IMR-90 (cell line): ENCODE results near the gene BPI. TPM values are rescaled to one million over a fixed set of nuclear protein-coding genes. Genes with fewer than 3 reads are reported as not detected.

Experiments
- ATAC-seq: fragments of 200-7000 bp; cut with Tn5 transposase; 2 replicates; pipeline ENCODE4 v1.9.1; 2020; ENCODE audit warnings: low read depth, mild to moderate bottlenecking, moderate library complexity
- BruUV-seq: library from RNA; stranded (reverse); fragments of 400-500 nt; replicated peaks from 2 replicates; lab custom pipeline; 2021; lab: Mats Ljungman, UMichigan
- CTCF ChIA-PET: fragments of 300-600 bp; formaldehyde crosslinking; extraction: SDS; loops from one replicate; lab custom pipeline; 2021; ENCODE audit warnings: antibody characterized with exemption; lab: Yijun Ruan, JAX
- POLR2A ChIA-PET: fragments of 300-600 bp; sonication (Branson Sonifier 250); formaldehyde crosslinking; loops from one replicate; lab custom pipeline; 2022; ENCODE audit warnings: antibody characterized with exemption; ENCODE audit not compliant: unreplicated experiment; lab: Charles Lee
- DNase-seq: peaks from one replicate; pipeline ENCODE4 v3.0.0; 2013
- H2AFZ ChIP-seq: replicated peaks from 2 replicates; pipeline ENCODE3; 2013; ENCODE audit warnings: low read length, mild to moderate bottlenecking; ENCODE audit not compliant: poor library complexity
- H2AK5ac ChIP-seq: 2 replicates; pipeline ENCODE4 v1.6.1; 2013; ENCODE audit warnings: low read depth, low read length, inconsistent platforms
- H2AK9ac ChIP-seq: replicated peaks from 2 replicates; pipeline ENCODE3; 2013; ENCODE audit warnings: mild to moderate bottlenecking, low read depth, low read length, moderate library complexity; ENCODE audit not compliant: poor library complexity
- H2BK120ac ChIP-seq: 2 replicates; pipeline ENCODE4 v1.6.1; 2013; ENCODE audit warnings: low read depth, low read length, inconsistent platforms
- H2BK15ac ChIP-seq: 3 replicates; pipeline ENCODE4 v1.6.1; 2013; ENCODE audit warnings: low read depth, low read length, inconsistent platforms
- H2BK20ac ChIP-seq: 2 replicates; pipeline ENCODE4 v1.6.1; 2013; ENCODE audit warnings: low read depth, mild to moderate bottlenecking, inconsistent platforms, low read length, moderate library complexity
- H2BK5ac ChIP-seq: 2 replicates; pipeline ENCODE4 v1.6.1; 2013; ENCODE audit warnings: mild to moderate bottlenecking, low read depth, low read length, inconsistent platforms; ENCODE audit not compliant: poor library complexity, severe bottlenecking
- H3K14ac ChIP-seq: replicated peaks from 2 replicates; pipeline ENCODE4 v1.6.1; 2013; ENCODE audit warnings: low read depth, low read length, inconsistent platforms
- H3K18ac ChIP-seq: 2 replicates; pipeline ENCODE4 v1.6.1; 2013; ENCODE audit warnings: low read depth, low read length, control low read depth
- H3K23ac ChIP-seq: 2 replicates; pipeline ENCODE4 v1.6.1; 2013; ENCODE audit warnings: low read depth, low read length, inconsistent platforms
- H3K27ac ChIP-seq: 2 replicates; pipeline ENCODE4 v1.5.1; 2013; ENCODE audit warnings: mild to moderate bottlenecking, control low read depth, low read length; ENCODE audit not compliant: insufficient read depth
- H3K27me3 ChIP-seq: 2 replicates; pipeline ENCODE4 v1.6.1; 2013; ENCODE audit warnings: low read length; ENCODE audit not compliant: control insufficient read depth, insufficient read depth
- H3K36me3 ChIP-seq: 2 replicates; pipeline ENCODE4 v1.6.1; 2013; ENCODE audit warnings: low read length, mixed read lengths; ENCODE audit not compliant: control insufficient read depth, insufficient read depth
- H3K4ac ChIP-seq: 2 replicates; pipeline ENCODE4 v1.6.1; 2013; ENCODE audit warnings: low read depth, low read length, inconsistent platforms
- H3K4me1 ChIP-seq: 2 replicates; pipeline ENCODE4 v1.6.1; 2013; ENCODE audit warnings: low read length, mixed read lengths; ENCODE audit not compliant: control insufficient read depth, insufficient read depth
- H3K4me2 ChIP-seq: 2 replicates; pipeline ENCODE4 v1.6.1; 2013; ENCODE audit warnings: low read depth, mild to moderate bottlenecking, control low read depth, low read length, moderate library complexity
- H3K4me3 ChIP-seq: 2 replicates; pipeline ENCODE4 v1.5.1; 2013; ENCODE audit warnings: low read depth, mild to moderate bottlenecking, control low read depth, low read length, moderate library complexity; ENCODE audit not compliant: insufficient read depth
- H3K56ac ChIP-seq: 2 replicates; pipeline ENCODE4 v1.6.1; 2013; ENCODE audit warnings: low read length, inconsistent platforms; ENCODE audit not compliant: insufficient read depth; ENCODE audit errors: extremely low read depth
- H3K79me1 ChIP-seq, 2 experiments: 2 replicates each; pipeline ENCODE4 v1.6.1; 2013; ENCODE audit warnings: low read length in 2 of 2, inconsistent platforms in 1 of 2, low read depth in 1 of 2
- H3K9ac ChIP-seq: 2 replicates; pipeline ENCODE4 v1.6.1; 2013; ENCODE audit warnings: low read depth, low read length, control low read depth
- H3K9me1 ChIP-seq: 2 replicates; pipeline ENCODE4 v1.6.1; 2013; ENCODE audit warnings: low read length, inconsistent platforms; ENCODE audit not compliant: insufficient read depth
- H3K9me3 ChIP-seq: 2 replicates; pipeline ENCODE4 v1.6.1; 2013; ENCODE audit warnings: low read length; ENCODE audit not compliant: control insufficient read depth, insufficient read depth
- H4K20me1 ChIP-seq: 2 replicates; pipeline ENCODE4 v1.6.1; 2013; ENCODE audit warnings: low read length, inconsistent platforms; ENCODE audit not compliant: insufficient read depth
- H4K5ac ChIP-seq: 2 replicates; pipeline ENCODE4 v1.6.1; 2013; ENCODE audit warnings: mild to moderate bottlenecking, low read depth, low read length, control low read depth
- H4K8ac ChIP-seq, 2 experiments: 2 replicates each; pipeline ENCODE4 v1.6.1; 2013; ENCODE audit warnings: low read depth in 2 of 2, low read length in 2 of 2, control low read depth in 1 of 2, inconsistent platforms in 1 of 2
- H4K91ac ChIP-seq: 2 replicates; pipeline ENCODE4 v1.6.1; 2013; ENCODE audit warnings: low read depth, low read length, inconsistent platforms; ENCODE audit not compliant: insufficient read depth
- MAZ ChIP-seq: IDR thresholded peaks from 2 replicates; pipeline ENCODE4 v1.6.1; 2012; ENCODE audit warnings: low read depth, mild to moderate bottlenecking, low read length, improper control_type of control experiment, moderate library complexity, borderline replicate concordance
- NFE2L2 ChIP-seq: fragments of 150-350 bp; IDR thresholded peaks from 2 replicates; pipeline ENCODE4 v1.6.1; 2016; ENCODE audit warnings: low read depth, mild to moderate bottlenecking, low read length
- SMC3 ChIP-seq: fragments of 150-350 bp; IDR thresholded peaks from 2 replicates; pipeline ENCODE4 v1.6.1; 2016; ENCODE audit warnings: low read depth, mild to moderate bottlenecking, antibody characterized with exemption, low read length, moderate library complexity
- WGBS, 2 experiments: methylation state at CpG; one replicate each; pipeline versions ENCODE4 v1.1.5 to v1.1.7; 2013; ENCODE audit warnings: missing lambda C conversion rate in 2 of 2; ENCODE audit not compliant: insufficient read length in 1 of 2; ENCODE audit errors: extremely low coverage in 2 of 2; 5-methylcytosine and 5-hydroxymethylcytosine counted together
- dilution Hi-C: fragments of 300-500 bp; cut with HindIII; formaldehyde crosslinking; loops from one replicate; pipeline ENCODE4 v1.14.3; 2018; ENCODE audit warnings: low sequenced_read_pairs; ENCODE audit not compliant: unreplicated experiment
- in situ Hi-C: fragments of 300-500 bp; cut with MboI; formaldehyde crosslinking; loops from 3 replicates; pipeline ENCODE4 v1.14.3; 2019; ENCODE audit warnings: low sequenced_read_pairs, inconsistent platforms, mixed read lengths
- intact Hi-C: fragments of 100-400 bp; cut with micrococcal nuclease; formaldehyde crosslinking; loops from 2 replicates; pipeline ENCODE4 v1.10.0; 2022
- polyA plus RNA-seq, 3 experiments: library from polyadenylated mRNA; depleted of rRNA; stranded (reverse); fragments of >200 nt; gene quantifications; 2 replicates each; pipeline ENCODE4 v1.2.3, GENCODE V29; 2012; ENCODE audit warnings: low replicate concordance in 1 of 3
- total RNA-seq: library from RNA; depleted of rRNA; stranded (reverse); fragments of >200 nt; gene quantifications from 2 replicates; pipeline ENCODE4 v1.2.3, GENCODE V29; 2012

The BPI gene
- total and polyA plus RNA-seq, 2 of the 4 experiments (the other 2 are of a cell fraction) = 0.05 TPM; not detected in 1

DNA sequence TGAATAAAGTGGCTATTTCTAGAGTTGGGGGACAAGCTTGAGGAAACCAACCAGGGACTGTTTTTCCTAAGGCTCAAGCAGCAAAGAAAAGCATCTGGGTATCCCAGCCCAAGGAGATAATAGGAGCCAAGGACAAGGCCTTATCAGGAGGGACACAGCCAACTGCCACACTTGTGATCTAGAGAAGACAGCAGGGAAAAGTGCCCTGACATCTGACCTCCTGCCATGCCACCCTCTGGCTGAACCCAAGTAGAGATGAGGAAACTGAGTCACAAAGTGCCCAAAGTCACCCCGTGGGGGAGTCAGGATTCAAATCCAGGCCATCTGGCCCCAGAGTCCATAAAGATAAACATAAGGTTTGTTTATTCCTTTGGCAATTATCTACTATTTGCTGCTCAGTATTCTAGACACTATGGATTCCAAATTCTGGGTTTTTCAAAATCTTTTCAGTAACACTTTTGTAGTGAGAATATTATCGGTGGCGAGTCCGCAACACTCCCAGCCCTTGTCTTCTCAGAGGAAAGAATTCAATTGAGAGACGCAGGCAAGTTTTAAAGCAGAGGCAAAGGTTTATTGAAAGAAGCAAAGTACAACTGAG, 38.9 kb downstream of the BPI start:
- in situ Hi-C loops = no loop called here

More for the DNA sequence above, 38.9 kb downstream of the BPI start:
- Histone ChIP-seq H3K9me1 (peaks cover 5% of the 10 kb centered on the region; the same call in 1 of the 2 replicates), H3K27ac (no peak overlapping the region), H3K4me2 (peak overlapping the region; percentile 65), H3K4me3 (no peak overlapping the region), H3K4ac (no peak overlapping the region), H3K14ac (0 out of 2 replicates have a peak overlapping the region, but pooled peaks have one; percentile 26), H2BK15ac (no peak overlapping the region), H4K5ac (peak overlapping the region; percentile 89), H3K36me3 (no peaks in the 10 kb centered on the region), H2BK5ac (no peak overlapping the region), H3K9me3 (peaks cover 4% of the 10 kb centered on the region), H4K8ac (peak overlapping the region; percentile 80 to 94), H3K23ac (no peak overlapping the region), H2AK5ac (no peak overlapping the region), H3K56ac (no peak overlapping the region), H3K4me1 (peaks cover 4% of the 10 kb centered on the region; the same call in 1 of the 2 replicates), H3K18ac (no peak overlapping the region; the same call in 1 of the 2 replicates), H2BK120ac (no peak overlapping the region), H3K79me1 (no peaks in the 10 kb centered on the region), H2BK20ac (no peak overlapping the region), H4K91ac (no peak overlapping the region), H2AK9ac (no peak overlapping the region), H4K20me1 (no peaks in the 10 kb centered on the region), H3K27me3 (peaks cover 13% of the 10 kb centered on the region), H3K9ac (no peak overlapping the region), H2AFZ (peak overlapping the region; percentile 90)
- POLR2A ChIA-PET = no interaction called here
- dilution Hi-C loops (no loop called here), intact Hi-C loops (no loop called here)
- ATAC-seq = no peak
- no CpG with 5 or more reads among the region's 5 CpGs for WGBS, 2 experiments
- CTCF ChIA-PET = no interaction called here
- BruUV-seq = no TSS peak
- DNase-seq = no peak
- TF ChIP-seq SMC3 (no peak), MAZ (no peak), NFE2L2 (no peak)
